ENCODE results near the gene NR2C2AP.

The NR2C2AP gene

DNA sequence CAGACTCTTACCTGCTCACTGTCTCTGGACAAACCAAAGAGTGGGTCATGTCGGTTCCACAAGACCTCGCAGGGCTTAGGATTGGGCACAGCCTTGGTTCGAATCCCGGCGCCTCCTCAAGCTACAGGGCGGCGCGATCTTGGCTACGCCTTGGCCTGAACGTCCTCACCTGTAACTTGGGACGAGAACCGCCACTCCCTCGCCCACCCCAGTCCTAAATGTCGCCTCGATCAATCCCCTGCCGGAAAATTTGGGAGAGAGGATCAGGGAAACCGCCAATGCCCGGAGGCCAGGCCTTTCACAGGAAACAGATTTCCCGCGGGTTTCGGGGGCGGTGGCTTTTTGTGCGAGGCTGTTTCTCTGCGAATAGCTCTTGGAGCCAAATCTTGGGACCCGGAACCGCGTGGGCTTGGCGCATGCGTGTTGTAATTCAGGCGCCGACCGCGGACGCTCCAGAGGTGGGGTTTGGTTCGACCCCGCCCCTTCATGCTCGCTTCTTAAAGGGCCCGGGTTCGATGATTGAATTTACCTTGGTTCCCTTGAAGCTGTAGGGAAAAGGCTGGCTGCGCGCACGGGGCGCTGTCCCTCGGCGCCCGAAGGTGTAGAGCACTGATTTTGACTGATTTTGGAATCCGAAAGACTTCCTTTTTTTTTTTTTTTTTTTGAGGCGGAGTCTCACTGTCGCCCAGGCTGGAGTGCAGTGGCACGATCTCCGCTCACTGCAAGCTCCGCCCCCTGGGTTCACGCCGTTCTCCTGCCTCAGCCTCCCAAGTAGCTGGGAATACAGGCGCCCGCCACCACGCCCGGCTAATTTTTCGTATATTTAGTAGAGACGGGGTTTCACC, at the start of gene NR2C2AP:
NR2C2AP (minus strand) TSS at position 403 of the 845 bp plus-strand sequence; CDS start at position 49, 354 bp downstream.
- Histone ChIP-seq H3K79me2 (ENCODE audit: insufficient read depth, low read depth) (peaks cover 13% of the 10 kb centered on the region; the same call in 1 of the 2 replicates), H3K4me3 (IDR thresholded peaks at IDR 0.05; ENCODE audit: insufficient read depth, low read depth, low read length) (no peak within 1 kb of the TSS), H2AFZ (ENCODE audit: low read depth) (peak within 1 kb of the TSS; percentile 58; the same call in 1 of the 2 replicates), H3K27ac (peak within 1 kb of the TSS; percentile 60), H3K4me2 (peak within 1 kb of the TSS; percentile 96), H3K36me3 (ENCODE audit: insufficient read depth) (no peaks in the 10 kb centered on the region), H3K27me3 (ENCODE audit: insufficient read depth, low read depth) (no peaks in the 10 kb centered on the region), H3K9ac (peak within 1 kb of the TSS; percentile 78), H3K4me1 (ENCODE audit: low read depth, poor library complexity, severe bottlenecking) (no peaks in the 10 kb centered on the region), H4K20me1 (ENCODE audit: insufficient read depth) (no peaks in the 10 kb centered on the region)
- TF ChIP-seq CTCF (conservative IDR thresholded peaks at IDR 0.05; ENCODE audit: low read depth, low read length) = no peak

DNA sequence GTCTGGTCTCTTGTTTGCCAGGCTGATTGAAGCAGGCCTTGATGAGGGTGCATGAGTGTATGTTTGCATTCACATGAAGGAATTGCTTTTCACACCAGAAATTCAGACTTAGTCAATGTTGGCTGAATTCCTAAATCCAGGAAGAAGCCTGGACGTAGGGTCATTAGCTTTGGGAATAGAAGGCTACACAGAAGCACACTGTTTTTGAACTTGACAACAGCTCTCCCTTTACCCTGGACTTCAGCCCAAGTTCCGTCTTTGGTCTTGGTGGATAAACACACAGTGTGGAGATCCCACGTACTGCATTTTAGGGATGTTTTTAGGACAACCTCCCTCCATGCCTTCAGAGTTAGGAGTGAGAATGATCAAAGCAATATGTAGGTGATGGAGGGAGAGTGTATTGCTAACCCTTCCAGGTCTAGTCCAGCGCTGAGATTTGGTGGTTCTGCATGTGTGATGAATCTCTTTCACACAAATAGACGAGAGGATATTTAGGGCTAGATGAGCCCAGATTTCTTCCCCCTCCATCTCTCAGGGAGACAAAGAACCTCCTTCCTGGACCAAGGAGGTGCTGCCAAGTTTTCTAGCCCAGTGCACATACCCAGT, 47.1 kb upstream of the NR2C2AP start:
- H3K4me1 ChIP-seq (ENCODE audit: low read depth, poor library complexity, severe bottlenecking) = no peaks in the 10 kb centered on the region
- no peak overlapping the region for H3K9ac ChIP-seq
- H3K36me3 ChIP-seq (ENCODE audit: insufficient read depth) = no peaks in the 10 kb centered on the region
- no peak overlapping the region for H3K4me2 ChIP-seq
- H2AFZ ChIP-seq (ENCODE audit: low read depth) = no peak overlapping the region
- no peaks in the 10 kb centered on the region for H3K79me2 ChIP-seq (ENCODE audit: insufficient read depth, low read depth)
- no peak overlapping the region for H3K27ac ChIP-seq
- TF ChIP-seq CTCF (conservative IDR thresholded peaks at IDR 0.05; ENCODE audit: low read depth, low read length) = no peak
- H3K27me3 ChIP-seq (ENCODE audit: insufficient read depth, low read depth) = no peaks in the 10 kb centered on the region; the same call in 1 of the 2 replicates
- H4K20me1 ChIP-seq (ENCODE audit: insufficient read depth) = no peaks in the 10 kb centered on the region
- H3K4me3 ChIP-seq (IDR thresholded peaks at IDR 0.05; ENCODE audit: insufficient read depth, low read depth, low read length) = no peak overlapping the region

DNA sequence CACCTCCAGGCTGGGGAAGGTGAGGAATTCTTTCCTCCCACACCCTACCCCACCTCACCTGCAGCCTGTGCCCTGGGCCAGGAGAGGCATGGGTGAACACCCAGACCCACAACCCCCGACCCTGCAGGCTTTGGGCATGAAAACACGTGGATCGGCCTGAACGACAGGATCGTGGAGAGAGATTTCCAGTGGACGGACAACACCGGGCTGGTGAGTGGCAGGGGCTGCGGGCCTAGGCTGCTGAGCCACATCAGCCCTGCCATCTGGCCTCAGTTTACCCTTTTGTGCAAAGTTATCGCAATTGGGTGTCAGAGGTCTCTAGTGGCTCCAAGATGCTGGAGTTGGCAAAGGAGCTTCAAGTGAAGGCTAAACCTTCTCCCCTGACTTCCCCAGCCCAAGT, 37.3 kb upstream of the NR2C2AP start:
- Histone ChIP-seq H3K27me3 (ENCODE audit: insufficient read depth, low read depth) (no peaks in the 10 kb centered on the region), H2AFZ (ENCODE audit: low read depth) (no peak overlapping the region), H3K4me2 (no peak overlapping the region), H3K9ac (no peak overlapping the region), H4K20me1 (ENCODE audit: insufficient read depth) (no peaks in the 10 kb centered on the region), H3K79me2 (ENCODE audit: insufficient read depth, low read depth) (no peaks in the 10 kb centered on the region), H3K4me1 (ENCODE audit: low read depth, poor library complexity, severe bottlenecking) (no peaks in the 10 kb centered on the region), H3K36me3 (ENCODE audit: insufficient read depth) (no peaks in the 10 kb centered on the region), H3K27ac (no peak overlapping the region), H3K4me3 (IDR thresholded peaks at IDR 0.05; ENCODE audit: insufficient read depth, low read depth, low read length) (no peak overlapping the region)
- TF ChIP-seq CTCF (conservative IDR thresholded peaks at IDR 0.05; ENCODE audit: low read depth, low read length) = no peak

DNA sequence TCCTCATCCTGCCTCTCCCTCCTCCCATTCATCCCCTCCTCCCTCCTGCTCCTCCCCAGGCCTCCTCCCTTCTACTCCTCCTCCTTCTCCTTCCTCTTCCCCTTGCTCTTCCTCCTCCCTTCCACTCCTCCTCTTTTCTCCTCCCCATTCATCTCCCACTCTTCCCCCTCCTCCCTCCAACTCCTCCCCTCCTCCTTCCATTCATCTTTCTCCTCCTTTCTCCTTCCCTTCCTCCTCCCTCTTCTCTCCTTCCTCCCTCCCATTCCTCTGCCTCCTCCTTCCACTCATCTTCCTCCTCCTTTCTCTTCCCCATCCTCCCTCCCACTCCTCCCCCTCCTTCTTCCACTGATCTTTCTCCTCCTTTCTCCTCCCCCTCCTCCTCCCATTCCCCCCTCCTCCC, 36.5 kb upstream of the NR2C2AP start:
- no peaks in the 10 kb centered on the region for H3K27me3 ChIP-seq (ENCODE audit: insufficient read depth, low read depth)
- no peak overlapping the region for H2AFZ ChIP-seq (ENCODE audit: low read depth)
- no peak overlapping the region for H3K27ac ChIP-seq
- no peaks in the 10 kb centered on the region for H3K36me3 ChIP-seq (ENCODE audit: insufficient read depth)
- no peak for TF ChIP-seq CTCF (conservative IDR thresholded peaks at IDR 0.05; ENCODE audit: low read depth, low read length)
- H3K9ac ChIP-seq = no peak overlapping the region
- H3K4me1 ChIP-seq (ENCODE audit: low read depth, poor library complexity, severe bottlenecking) = no peaks in the 10 kb centered on the region
- H4K20me1 ChIP-seq (ENCODE audit: insufficient read depth) = no peaks in the 10 kb centered on the region
- no peak overlapping the region for H3K4me3 ChIP-seq (IDR thresholded peaks at IDR 0.05; ENCODE audit: insufficient read depth, low read depth, low read length)
- H3K4me2 ChIP-seq = no peak overlapping the region
- H3K79me2 ChIP-seq (ENCODE audit: insufficient read depth, low read depth) = no peaks in the 10 kb centered on the region
